Mammary epithelial cell (primary cell): ENCODE data around the gene KCND3.

ENCODE experiments used
- CTCF ChIP-seq, 2 donors: IDR thresholded peaks in 1 of 2; conservative IDR thresholded peaks in 1 of 2; 2 replicates each; pipeline ENCODE4 v1.5.1; 2011 to 2012; ENCODE audit warnings: inconsistent platforms in 2 of 2, low read length in 2 of 2, mild to moderate bottlenecking in 2 of 2, control low read depth in 1 of 2, low read depth in 1 of 2; ENCODE audit not compliant: insufficient read depth in 1 of 2; ENCODE audit errors: extremely low read depth in 1 of 2
- EZH2 ChIP-seq: IDR thresholded peaks from 2 replicates; pipeline ENCODE4 v1.6.1; 2012; ENCODE audit warnings: low read length, inconsistent platforms, borderline replicate concordance

DNA sequence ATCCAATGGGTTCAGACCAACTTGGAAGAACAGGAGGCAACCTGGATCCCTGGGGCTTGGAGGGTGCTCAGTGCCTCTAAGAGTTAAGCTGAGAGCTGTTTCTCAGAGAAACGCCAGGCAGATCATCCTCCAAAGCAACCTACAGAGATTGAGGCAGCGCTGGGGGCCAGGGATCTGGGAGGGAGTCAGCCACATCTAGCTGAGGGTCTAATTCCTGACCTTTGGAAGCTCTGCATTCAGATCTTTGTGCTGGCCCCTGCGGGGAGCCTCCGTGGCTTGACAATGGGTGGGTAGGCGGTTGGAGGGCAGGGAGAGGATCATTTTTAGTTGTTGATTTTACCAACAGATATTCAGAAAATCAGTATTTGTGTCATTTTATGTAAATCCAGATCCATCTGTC is 154.5 kb downstream of the KCND3 start:
- TF ChIP-seq CTCF (conservative IDR thresholded peaks at IDR 0.05 in 1 of 2, IDR thresholded peaks at IDR 0.05 in 1 of 2; ENCODE audit: extremely low read depth in 1 of 2, insufficient read depth in 1 of 2, low read depth in 1 of 2, low read length in 2 of 2) = no peak
- no peak for TF ChIP-seq EZH2
